Measurements from ENCODE around the gene SORBS2.

Gene SORBS2

GRCh38 chr4:185536411-185536709 lies 275.6 kb downstream of the SORBS2 start:
- no peak for DNase-seq (ENCODE audit: extremely low read depth in 1 of 2, low read depth in 1 of 2)

- no peak for DNase-seq (ENCODE audit: extremely low read depth in 1 of 2, low read depth in 1 of 2)
Measured at GRCh38 chr4:185535612-185536410, 276.2 kb downstream of the SORBS2 start.

All from stimulated activated CD8-positive, alpha-beta memory T cell treated with anti-CD3 and anti-CD28 coated beads, Interleukin-7, amount 100 ng/mL, for 48 hours (primary cell).